Measurements from ENCODE around the gene TFDP2.

Gene TFDP2

DNA sequence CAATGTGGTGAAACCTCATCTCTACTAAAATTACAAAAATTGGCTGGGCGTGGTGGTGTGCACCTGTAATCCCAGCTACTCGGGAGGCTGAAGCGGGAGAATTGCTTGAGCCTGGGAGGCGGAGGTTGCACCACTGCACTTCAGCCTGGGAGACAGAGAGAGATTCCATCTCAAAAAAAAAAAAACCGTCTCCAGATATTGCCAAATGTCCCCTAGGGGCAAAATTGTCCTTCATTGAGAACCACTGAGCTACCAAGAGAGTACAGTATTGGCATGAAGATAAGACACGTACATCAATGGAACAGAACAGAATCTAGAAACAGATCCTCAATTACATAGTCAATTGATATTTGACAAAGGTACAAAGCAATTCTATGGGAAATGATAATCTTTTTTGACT lies 98.0 kb downstream of the TFDP2 start:
- Histone ChIP-seq H3K79me2 (peaks cover 2% of the 10 kb centered on the region), H3K27me3 (ENCODE audit: control insufficient read depth, insufficient read depth, low read length) (no peaks in the 10 kb centered on the region), H2AFZ (no peak overlapping the region), H3K36me3 (ENCODE audit: control insufficient read depth, insufficient read depth, low read length) (no peaks in the 10 kb centered on the region), H3K4me2 (ENCODE audit: low read length) (no peak overlapping the region), H3K9ac (no peak overlapping the region), H3K27ac (no peak overlapping the region), H3K4me1 (no peaks in the 10 kb centered on the region), H3K9me3 (ENCODE audit: control insufficient read depth, low read length) (peaks cover 2% of the 10 kb centered on the region), H3K4me3 (ENCODE audit: low read depth, low read length) (no peak overlapping the region)
- TF ChIP-seq, protein P1, sequence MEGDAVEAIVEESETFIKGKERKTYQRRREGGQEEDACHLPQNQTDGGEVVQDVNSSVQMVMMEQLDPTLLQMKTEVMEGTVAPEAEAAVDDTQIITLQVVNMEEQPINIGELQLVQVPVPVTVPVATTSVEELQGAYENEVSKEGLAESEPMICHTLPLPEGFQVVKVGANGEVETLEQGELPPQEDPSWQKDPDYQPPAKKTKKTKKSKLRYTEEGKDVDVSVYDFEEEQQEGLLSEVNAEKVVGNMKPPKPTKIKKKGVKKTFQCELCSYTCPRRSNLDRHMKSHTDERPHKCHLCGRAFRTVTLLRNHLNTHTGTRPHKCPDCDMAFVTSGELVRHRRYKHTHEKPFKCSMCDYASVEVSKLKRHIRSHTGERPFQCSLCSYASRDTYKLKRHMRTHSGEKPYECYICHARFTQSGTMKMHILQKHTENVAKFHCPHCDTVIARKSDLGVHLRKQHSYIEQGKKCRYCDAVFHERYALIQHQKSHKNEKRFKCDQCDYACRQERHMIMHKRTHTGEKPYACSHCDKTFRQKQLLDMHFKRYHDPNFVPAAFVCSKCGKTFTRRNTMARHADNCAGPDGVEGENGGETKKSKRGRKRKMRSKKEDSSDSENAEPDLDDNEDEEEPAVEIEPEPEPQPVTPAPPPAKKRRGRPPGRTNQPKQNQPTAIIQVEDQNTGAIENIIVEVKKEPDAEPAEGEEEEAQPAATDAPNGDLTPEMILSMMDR (IDR thresholded peaks at IDR 0.05), result no peak

DNA sequence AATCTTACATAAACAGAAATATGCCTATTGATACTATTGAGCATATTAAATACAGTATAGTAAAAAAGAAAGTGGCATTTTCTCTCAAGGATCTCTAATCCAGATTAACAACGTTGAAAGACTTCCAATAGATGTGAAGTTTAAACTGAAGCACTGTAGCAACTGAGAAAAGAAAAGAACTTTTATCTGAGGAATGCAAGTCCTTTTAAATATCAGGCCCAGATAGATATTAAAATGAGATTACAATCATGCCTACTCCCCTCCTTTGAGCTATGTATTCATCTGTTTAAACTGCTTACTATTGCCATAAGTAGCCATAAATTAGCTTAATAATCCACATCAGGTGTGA lies 102.3 kb downstream of the TFDP2 start:
- H3K36me3 ChIP-seq (ENCODE audit: control insufficient read depth, insufficient read depth, low read length), result no peaks in the 10 kb centered on the region
- peaks cover 2% of the 10 kb centered on the region for H3K79me2 ChIP-seq
- no peak overlapping the region for H3K27ac ChIP-seq
- TF ChIP-seq, protein P1 (IDR thresholded peaks at IDR 0.05), result no peak
- H3K4me3 ChIP-seq (ENCODE audit: low read depth, low read length), result no peak overlapping the region
- no peak overlapping the region for H2AFZ ChIP-seq
- H3K9ac ChIP-seq, result no peak overlapping the region
- H3K4me2 ChIP-seq (ENCODE audit: low read length), result no peak overlapping the region
- H3K27me3 ChIP-seq (ENCODE audit: control insufficient read depth, insufficient read depth, low read length), result no peaks in the 10 kb centered on the region
- H3K4me1 ChIP-seq, result no peaks in the 10 kb centered on the region
- H3K9me3 ChIP-seq (ENCODE audit: control insufficient read depth, low read length), result no peaks in the 10 kb centered on the region

DNA sequence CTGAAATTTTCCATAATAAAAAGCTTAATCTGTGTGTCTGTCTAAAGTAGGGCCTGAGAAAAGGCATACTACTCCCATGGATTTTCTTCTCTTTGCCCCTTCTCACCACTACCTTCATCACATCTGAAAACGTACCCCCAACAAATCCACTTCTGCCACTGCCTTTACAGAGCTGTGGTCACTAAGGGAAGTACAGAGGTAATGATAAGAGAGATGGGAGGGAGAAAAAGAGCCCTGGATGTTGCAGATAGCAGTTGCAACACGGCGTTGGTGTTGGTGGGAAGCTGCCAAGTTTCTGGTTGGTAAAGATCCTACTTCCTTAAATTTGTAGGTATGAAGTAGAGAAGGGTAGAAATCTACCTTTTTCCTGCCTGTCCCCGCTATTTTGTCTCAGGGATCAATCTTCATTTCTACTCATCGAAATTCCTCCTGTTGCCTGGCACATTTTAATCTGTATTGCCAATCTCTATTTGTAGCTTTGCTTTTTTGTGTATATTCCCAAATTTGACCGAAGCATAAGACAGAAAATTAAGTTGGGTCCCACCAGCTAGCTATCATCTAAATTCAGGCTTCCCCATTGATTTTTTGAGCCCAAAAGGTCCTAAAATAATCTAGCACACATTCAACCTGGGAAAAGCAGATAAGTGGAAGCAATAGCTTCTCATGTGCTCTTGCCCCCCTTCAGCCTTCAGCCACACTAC lies 102.9 kb downstream of the TFDP2 start:
- Histone ChIP-seq H3K4me1 (no peaks in the 10 kb centered on the region), H3K4me3 (ENCODE audit: low read depth, low read length) (no peak overlapping the region), H3K9me3 (ENCODE audit: control insufficient read depth, low read length) (no peaks in the 10 kb centered on the region), H3K27me3 (ENCODE audit: control insufficient read depth, insufficient read depth, low read length) (no peaks in the 10 kb centered on the region), H3K4me2 (ENCODE audit: low read length) (no peak overlapping the region), H3K27ac (no peak overlapping the region), H2AFZ (no peak overlapping the region), H3K36me3 (ENCODE audit: control insufficient read depth, insufficient read depth, low read length) (no peaks in the 10 kb centered on the region), H3K79me2 (peaks cover 2% of the 10 kb centered on the region), H3K9ac (no peak overlapping the region)
- TF ChIP-seq, protein P1 (IDR thresholded peaks at IDR 0.05), result no peak

DNA sequence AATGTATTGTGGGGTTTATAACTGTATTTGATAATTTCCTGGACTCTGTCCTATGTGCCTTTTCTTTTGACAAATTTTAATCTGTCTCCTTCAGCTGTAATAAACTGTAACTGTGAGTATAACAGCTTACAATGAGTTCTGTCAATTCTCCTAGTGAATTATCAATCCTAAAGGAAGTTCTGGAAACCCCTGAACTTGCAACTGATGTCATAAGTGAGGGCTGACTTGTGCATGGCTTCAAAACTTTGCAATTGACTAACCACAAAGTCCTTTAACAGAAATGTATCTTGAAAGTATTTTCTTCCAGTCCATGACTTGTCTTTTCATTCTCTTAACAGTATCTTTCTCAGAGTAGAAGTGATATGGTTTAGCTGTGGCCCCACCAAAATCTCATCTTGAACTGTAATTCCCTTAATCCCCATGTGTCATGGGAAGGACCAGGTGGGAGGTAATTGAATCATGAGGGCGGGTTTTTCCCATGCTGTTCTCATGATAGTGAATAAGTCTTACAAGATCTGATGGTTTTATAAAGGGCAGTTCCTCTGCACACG lies 108.3 kb downstream of the TFDP2 start:
- H3K9me3 ChIP-seq (ENCODE audit: control insufficient read depth, low read length), result no peaks in the 10 kb centered on the region
- no peak overlapping the region for H3K9ac ChIP-seq
- H3K27ac ChIP-seq, result no peak overlapping the region
- no peaks in the 10 kb centered on the region for H3K4me1 ChIP-seq
- H2AFZ ChIP-seq, result no peak overlapping the region
- H3K4me2 ChIP-seq (ENCODE audit: low read length), result no peak overlapping the region
- TF ChIP-seq, protein P1 (IDR thresholded peaks at IDR 0.05), result no peak
- no peaks in the 10 kb centered on the region for H3K79me2 ChIP-seq
- H3K27me3 ChIP-seq (ENCODE audit: control insufficient read depth, insufficient read depth, low read length), result no peaks in the 10 kb centered on the region
- no peaks in the 10 kb centered on the region for H3K36me3 ChIP-seq (ENCODE audit: control insufficient read depth, insufficient read depth, low read length)
- H3K4me3 ChIP-seq (ENCODE audit: low read depth, low read length), result no peak overlapping the region

Measured in parathyroid adenoma (tissue), 2 donors.